ENCODE results near the gene MRPL16.

Gene MRPL16

GRCh38 chr11:59769828-59770227 lies 40.8 kb downstream of the MRPL16 start:
- DNase-seq, result no peak

- no peak for DNase-seq
These were observed 41.5 kb downstream of the MRPL16 start for GRCh38 chr11:59769111-59769510.

- no peak for DNase-seq
These were observed 43.4 kb downstream of the MRPL16 start for GRCh38 chr11:59767225-59767611.

- DNase-seq, result no peak
These were observed 43.9 kb downstream of the MRPL16 start for GRCh38 chr11:59766542-59767224.

- no peak for DNase-seq
These were observed 45.4 kb downstream of the MRPL16 start for GRCh38 chr11:59765068-59765735.

- DNase-seq, result no peak
These were observed 48.6 kb downstream of the MRPL16 start for GRCh38 chr11:59761993-59762392.

- no peak for DNase-seq
These were observed 49.8 kb downstream of the MRPL16 start for GRCh38 chr11:59760771-59761170.

GRCh38 chr11:59759900-59760299 lies 50.7 kb downstream of the MRPL16 start:
- no peak for DNase-seq

GRCh38 chr11:59758401-59759037 lies 52.1 kb downstream of the MRPL16 start:
- DNase-seq, result no peak

GRCh38 chr11:59756845-59757244 lies 53.7 kb downstream of the MRPL16 start:
- DNase-seq, result no peak

GRCh38 chr11:59756558-59756840 lies 54.1 kb downstream of the MRPL16 start:
- DNase-seq, result no peak
